Measurements from ENCODE around the gene NFS1. TPM values are rescaled to one million over a fixed set of nuclear protein-coding genes. Genes with fewer than 3 reads are reported as not detected.

The NFS1 gene
- total RNA-seq, 1 donor, result 7.1 TPM

- Histone ChIP-seq H3K27me3 (ENCODE audit: insufficient read depth, low read length) (no peaks in the 10 kb centered on the region), H3K9me3 (ENCODE audit: low read depth, low read length) (no peaks in the 10 kb centered on the region), H3K4me1 (ENCODE audit: insufficient read depth, low read length) (peaks cover 9% of the 10 kb centered on the region), H3K4me3 (ENCODE audit: low read length) (no peak overlapping the region)
Measured at GRCh38 chr20:35680452-35681183, 18.5 kb downstream of the NFS1 start.

DNA sequence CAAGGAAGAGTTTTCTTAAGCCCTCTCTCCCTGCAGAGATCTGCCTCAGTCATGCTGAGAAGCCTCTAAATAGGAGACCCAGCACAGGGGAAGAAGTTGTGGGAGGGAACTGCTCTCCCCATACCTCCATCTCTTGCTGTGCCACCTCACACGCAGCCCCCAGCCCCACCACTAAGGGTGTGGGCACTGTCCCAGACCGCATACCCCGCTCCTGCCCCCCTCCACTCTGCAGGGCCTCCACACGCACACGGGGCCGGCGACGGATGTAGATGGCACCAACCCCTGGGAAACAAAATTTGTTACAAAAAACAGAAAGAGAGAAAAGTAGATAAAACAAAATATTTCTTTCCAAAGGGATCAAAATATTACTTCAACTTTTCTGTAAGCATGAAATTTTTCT lies 24.2 kb downstream of the NFS1 start:
- Histone ChIP-seq H3K4me3 (ENCODE audit: low read length) (no peak overlapping the region), H3K27me3 (ENCODE audit: insufficient read depth, low read length) (no peaks in the 10 kb centered on the region), H3K9me3 (ENCODE audit: low read depth, low read length) (no peaks in the 10 kb centered on the region), H3K4me1 (ENCODE audit: insufficient read depth, low read length) (peaks cover under 1% of the 10 kb centered on the region)

DNA sequence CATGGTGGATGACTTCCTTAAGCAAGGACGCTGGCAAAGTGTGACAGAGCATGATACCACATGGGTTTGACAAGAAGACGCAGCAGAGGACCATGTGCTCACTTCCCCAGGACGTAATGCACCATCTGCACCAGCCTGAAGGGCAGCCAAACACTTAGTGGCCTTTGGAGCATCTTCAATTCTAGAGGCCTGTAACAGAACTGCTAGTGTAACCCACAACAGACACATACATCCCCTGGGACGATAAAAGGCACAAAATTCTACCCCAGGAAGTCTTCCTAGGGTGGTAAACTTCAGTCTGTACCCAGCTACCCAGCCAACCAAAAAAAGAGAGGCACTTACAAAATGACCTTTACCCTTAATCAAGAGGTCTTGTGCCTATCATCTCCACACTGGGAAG lies 25.3 kb downstream of the NFS1 start:
- H3K9me3 ChIP-seq (ENCODE audit: low read depth, low read length), result no peaks in the 10 kb centered on the region
- H3K4me3 ChIP-seq (ENCODE audit: low read length), result no peak overlapping the region
- H3K27me3 ChIP-seq (ENCODE audit: insufficient read depth, low read length), result no peaks in the 10 kb centered on the region
- H3K4me1 ChIP-seq (ENCODE audit: insufficient read depth, low read length), result no peaks in the 10 kb centered on the region

DNA sequence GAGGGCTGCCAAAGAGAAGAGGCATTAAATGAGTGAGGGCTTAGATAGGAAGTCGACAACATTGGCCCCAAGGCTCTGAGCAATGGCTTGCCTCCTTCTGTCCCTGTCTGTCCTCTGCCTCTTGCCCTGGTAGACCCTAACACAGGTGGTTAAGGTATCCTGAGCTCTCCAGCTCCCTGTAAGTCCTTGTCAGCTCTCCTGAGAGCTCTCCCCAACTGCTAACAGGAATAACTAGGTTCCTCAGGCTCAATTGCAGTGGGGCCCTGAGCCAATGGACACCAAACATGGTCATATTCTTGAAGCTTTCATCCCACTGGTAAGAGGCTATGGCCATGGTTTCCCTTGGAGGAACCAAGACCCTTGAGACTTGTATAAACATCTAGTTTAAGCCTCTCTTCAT lies 29.5 kb downstream of the NFS1 start:
- Histone ChIP-seq H3K4me3 (ENCODE audit: low read length) (no peak overlapping the region), H3K9me3 (ENCODE audit: low read depth, low read length) (no peaks in the 10 kb centered on the region), H3K4me1 (ENCODE audit: insufficient read depth, low read length) (no peaks in the 10 kb centered on the region), H3K27me3 (ENCODE audit: insufficient read depth, low read length) (no peaks in the 10 kb centered on the region)

DNA sequence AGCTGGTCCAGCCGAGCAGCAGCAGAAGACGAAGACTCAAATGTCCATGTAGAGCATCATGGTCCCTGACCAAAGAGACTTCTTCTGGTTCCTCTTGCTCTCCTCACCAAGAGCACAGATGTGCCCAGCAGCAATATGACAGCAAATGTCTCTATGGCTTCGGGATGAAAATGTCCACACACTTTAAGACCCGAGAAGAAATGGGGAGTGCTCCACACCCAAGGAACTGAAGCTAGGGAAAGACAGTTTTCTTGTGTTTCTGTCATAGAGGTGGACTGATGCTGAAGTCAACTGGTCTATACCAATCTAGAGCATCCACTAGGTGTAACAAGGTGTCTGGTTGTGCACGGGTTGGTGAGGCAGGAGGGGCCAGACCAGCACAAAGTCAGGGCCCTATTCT lies 29.9 kb downstream of the NFS1 start:
- Histone ChIP-seq H3K9me3 (ENCODE audit: low read depth, low read length) (no peaks in the 10 kb centered on the region), H3K27me3 (ENCODE audit: insufficient read depth, low read length) (no peaks in the 10 kb centered on the region)

GRCh38 chr20:35665949-35666288 lies 33.2 kb downstream of the NFS1 start:
- Histone ChIP-seq H3K9me3 (ENCODE audit: low read depth, low read length) (no peaks in the 10 kb centered on the region), H3K4me1 (ENCODE audit: insufficient read depth, low read length) (peaks cover 27% of the 10 kb centered on the region), H3K4me3 (ENCODE audit: low read length) (no peak overlapping the region), H3K27me3 (ENCODE audit: insufficient read depth, low read length) (no peaks in the 10 kb centered on the region)

More for the DNA sequence above, 29.9 kb downstream of the NFS1 start:
- Histone ChIP-seq H3K4me1 (ENCODE audit: insufficient read depth, low read length) (no peaks in the 10 kb centered on the region), H3K4me3 (ENCODE audit: low read length) (no peak overlapping the region)

GRCh38 chr20:35664466-35665206 lies 34.5 kb downstream of the NFS1 start, which contains the start of the genes CPNE1 and RBM12:
CPNE1 (minus strand) TSS chr20:35664900; CDS start chr20:35632923, 31,977 bp downstream.
RBM12 (minus strand) TSS chr20:35664900; CDS start chr20:35655322, 9,578 bp downstream.
- H3K4me1 ChIP-seq (ENCODE audit: insufficient read depth, low read length), result peaks cover 38% of the 10 kb centered on the region
- peak within 1 kb of the TSS; percentile 82 for H3K4me3 ChIP-seq (ENCODE audit: low read length)
- no peaks in the 10 kb centered on the region for H3K27me3 ChIP-seq (ENCODE audit: insufficient read depth, low read length)
- H3K9me3 ChIP-seq (ENCODE audit: low read depth, low read length), result no peaks in the 10 kb centered on the region

GRCh38 chr20:35663516-35664465 lies 35.4 kb downstream of the NFS1 start:
- Histone ChIP-seq H3K4me1 (ENCODE audit: insufficient read depth, low read length) (peaks cover 43% of the 10 kb centered on the region), H3K4me3 (ENCODE audit: low read length) (peak overlapping the region; percentile 82)

GRCh38 chr20:35662551-35662950 lies 36.6 kb downstream of the NFS1 start:
- Histone ChIP-seq H3K27me3 (ENCODE audit: insufficient read depth, low read length) (no peaks in the 10 kb centered on the region), H3K4me1 (ENCODE audit: insufficient read depth, low read length) (peaks cover 51% of the 10 kb centered on the region), H3K4me3 (ENCODE audit: low read length) (no peak overlapping the region), H3K9me3 (ENCODE audit: low read depth, low read length) (no peaks in the 10 kb centered on the region)

More at GRCh38 chr20:35663516-35664465, 35.4 kb downstream of the NFS1 start:
- no peaks in the 10 kb centered on the region for H3K9me3 ChIP-seq (ENCODE audit: low read depth, low read length)
- no peaks in the 10 kb centered on the region for H3K27me3 ChIP-seq (ENCODE audit: insufficient read depth, low read length)

- no peak overlapping the region for H3K4me3 ChIP-seq (ENCODE audit: low read length)
- no peaks in the 10 kb centered on the region for H3K9me3 ChIP-seq (ENCODE audit: low read depth, low read length)
- H3K4me1 ChIP-seq (ENCODE audit: insufficient read depth, low read length), result peaks cover 55% of the 10 kb centered on the region
Measured at GRCh38 chr20:35661908-35662307, 37.2 kb downstream of the NFS1 start.

DNA sequence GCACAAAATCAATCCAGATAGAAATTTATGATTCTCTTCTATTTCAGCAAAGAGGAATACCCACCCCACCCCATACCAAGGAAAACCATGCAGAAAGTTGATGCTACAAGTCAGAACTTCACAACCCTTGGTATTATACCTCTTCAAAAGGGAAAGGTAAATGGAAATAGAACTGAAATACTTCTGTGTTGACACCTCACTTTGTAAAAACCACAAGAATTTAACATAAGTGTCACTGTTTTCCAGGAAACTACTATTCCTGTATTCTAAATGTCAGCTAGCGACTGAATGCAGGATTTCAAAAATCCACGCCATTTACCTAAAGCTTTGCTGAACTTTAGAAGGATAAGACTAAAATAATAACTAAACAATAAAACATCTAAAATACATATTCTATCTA lies 38.1 kb downstream of the NFS1 start:
- no peaks in the 10 kb centered on the region for H3K9me3 ChIP-seq (ENCODE audit: low read depth, low read length)
- H3K4me1 ChIP-seq (ENCODE audit: insufficient read depth, low read length), result peaks cover 59% of the 10 kb centered on the region
- H3K4me3 ChIP-seq (ENCODE audit: low read length), result no peak overlapping the region
- no peaks in the 10 kb centered on the region for H3K27me3 ChIP-seq (ENCODE audit: insufficient read depth, low read length)

More at GRCh38 chr20:35661908-35662307, 37.2 kb downstream of the NFS1 start:
- no peaks in the 10 kb centered on the region for H3K27me3 ChIP-seq (ENCODE audit: insufficient read depth, low read length)

DNA sequence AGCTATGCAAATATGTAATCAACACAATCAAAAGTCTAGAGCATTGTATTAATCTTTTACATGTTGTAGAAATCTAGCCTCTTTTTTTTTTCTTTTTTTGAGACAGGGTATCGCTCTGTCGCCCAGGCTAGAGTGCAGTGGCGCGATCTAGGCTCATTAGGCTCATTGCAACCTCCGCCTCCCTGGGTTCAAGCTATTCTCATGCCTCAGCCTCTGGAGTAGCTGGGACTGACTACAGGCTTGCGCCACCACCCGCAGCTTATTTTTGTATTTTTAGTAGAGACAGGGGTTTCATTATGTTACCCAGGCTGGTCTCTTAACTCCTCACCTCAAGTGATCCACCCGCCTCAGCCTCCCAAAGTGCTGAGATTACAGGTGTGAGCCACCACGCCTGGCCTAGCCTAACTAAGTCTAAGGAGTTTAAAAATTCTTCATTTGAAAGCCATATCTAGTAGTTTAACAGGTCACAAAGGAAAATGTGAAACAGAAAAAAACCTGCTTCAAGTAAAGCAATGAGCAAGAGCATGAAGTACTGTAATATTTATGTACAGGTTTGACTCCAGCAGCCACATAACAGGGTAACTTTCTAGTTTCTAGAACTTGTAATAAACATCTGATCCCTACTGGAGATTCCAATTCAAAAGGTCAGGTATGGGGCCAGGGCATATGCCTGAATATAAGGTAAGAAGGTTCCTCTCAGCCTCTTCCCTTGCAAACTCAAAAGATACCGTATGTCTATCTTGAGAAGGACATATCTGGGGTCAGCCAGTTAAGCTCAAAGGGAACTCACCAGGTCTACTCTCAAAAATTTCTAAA lies 38.8 kb downstream of the NFS1 start:
- Histone ChIP-seq H3K4me3 (ENCODE audit: low read length) (no peak overlapping the region), H3K27me3 (ENCODE audit: insufficient read depth, low read length) (no peaks in the 10 kb centered on the region), H3K4me1 (ENCODE audit: insufficient read depth, low read length) (peaks cover 59% of the 10 kb centered on the region), H3K9me3 (ENCODE audit: low read depth, low read length) (no peaks in the 10 kb centered on the region)

- peaks cover 45% of the 10 kb centered on the region for H3K4me1 ChIP-seq (ENCODE audit: insufficient read depth, low read length)
- no peaks in the 10 kb centered on the region for H3K9me3 ChIP-seq (ENCODE audit: low read depth, low read length)
- no peak overlapping the region for H3K4me3 ChIP-seq (ENCODE audit: low read length)
- H3K27me3 ChIP-seq (ENCODE audit: insufficient read depth, low read length), result no peaks in the 10 kb centered on the region
Measured at GRCh38 chr20:35657271-35657670, 41.9 kb downstream of the NFS1 start.

DNA sequence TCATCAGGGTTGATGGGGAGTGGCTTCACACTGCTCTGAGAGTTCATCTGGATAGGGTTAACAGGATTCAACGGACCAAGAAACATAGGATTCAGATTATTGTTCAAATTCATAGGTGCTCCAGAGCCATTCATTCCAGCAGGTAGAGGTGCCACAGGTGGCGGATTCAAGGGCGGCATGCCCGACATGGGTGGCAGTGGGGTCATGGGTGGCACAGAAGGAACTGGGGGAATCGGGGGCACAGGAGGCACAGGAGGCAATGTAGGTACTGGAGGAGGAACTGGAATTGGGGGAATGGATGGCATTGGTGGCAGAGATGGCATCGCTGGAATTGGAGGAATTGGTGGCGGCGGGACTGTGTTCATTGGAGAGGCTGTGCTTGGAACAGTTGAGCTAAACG lies 44.7 kb downstream of the NFS1 start:
- H3K9me3 ChIP-seq (ENCODE audit: low read depth, low read length), result no peaks in the 10 kb centered on the region
- H3K4me1 ChIP-seq (ENCODE audit: insufficient read depth, low read length), result peaks cover 21% of the 10 kb centered on the region
- H3K4me3 ChIP-seq (ENCODE audit: low read length), result no peak overlapping the region
- no peaks in the 10 kb centered on the region for H3K27me3 ChIP-seq (ENCODE audit: insufficient read depth, low read length)

Measured in mononuclear cell (primary cell).